Stimulated activated CD8-positive, alpha-beta memory T cell treated with anti-CD3 and anti-CD28 coated beads, Interleukin-4, amount 100 ng/mL, for 48 hours (primary cell): ENCODE results near the gene UGT3A1.
"Not testable (repeated sequence)": the region's sequence is repeated elsewhere in the genome, so short reads cannot be mapped to it uniquely, and the experiment has no call there.

Experiments
- DNase-seq: peaks from one replicate; pipeline ENCODE4 v3.0.0-alpha.2; 2020

Gene UGT3A1, protein sequence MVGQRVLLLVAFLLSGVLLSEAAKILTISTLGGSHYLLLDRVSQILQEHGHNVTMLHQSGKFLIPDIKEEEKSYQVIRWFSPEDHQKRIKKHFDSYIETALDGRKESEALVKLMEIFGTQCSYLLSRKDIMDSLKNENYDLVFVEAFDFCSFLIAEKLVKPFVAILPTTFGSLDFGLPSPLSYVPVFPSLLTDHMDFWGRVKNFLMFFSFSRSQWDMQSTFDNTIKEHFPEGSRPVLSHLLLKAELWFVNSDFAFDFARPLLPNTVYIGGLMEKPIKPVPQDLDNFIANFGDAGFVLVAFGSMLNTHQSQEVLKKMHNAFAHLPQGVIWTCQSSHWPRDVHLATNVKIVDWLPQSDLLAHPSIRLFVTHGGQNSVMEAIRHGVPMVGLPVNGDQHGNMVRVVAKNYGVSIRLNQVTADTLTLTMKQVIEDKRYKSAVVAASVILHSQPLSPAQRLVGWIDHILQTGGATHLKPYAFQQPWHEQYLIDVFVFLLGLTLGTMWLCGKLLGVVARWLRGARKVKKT

DNA sequence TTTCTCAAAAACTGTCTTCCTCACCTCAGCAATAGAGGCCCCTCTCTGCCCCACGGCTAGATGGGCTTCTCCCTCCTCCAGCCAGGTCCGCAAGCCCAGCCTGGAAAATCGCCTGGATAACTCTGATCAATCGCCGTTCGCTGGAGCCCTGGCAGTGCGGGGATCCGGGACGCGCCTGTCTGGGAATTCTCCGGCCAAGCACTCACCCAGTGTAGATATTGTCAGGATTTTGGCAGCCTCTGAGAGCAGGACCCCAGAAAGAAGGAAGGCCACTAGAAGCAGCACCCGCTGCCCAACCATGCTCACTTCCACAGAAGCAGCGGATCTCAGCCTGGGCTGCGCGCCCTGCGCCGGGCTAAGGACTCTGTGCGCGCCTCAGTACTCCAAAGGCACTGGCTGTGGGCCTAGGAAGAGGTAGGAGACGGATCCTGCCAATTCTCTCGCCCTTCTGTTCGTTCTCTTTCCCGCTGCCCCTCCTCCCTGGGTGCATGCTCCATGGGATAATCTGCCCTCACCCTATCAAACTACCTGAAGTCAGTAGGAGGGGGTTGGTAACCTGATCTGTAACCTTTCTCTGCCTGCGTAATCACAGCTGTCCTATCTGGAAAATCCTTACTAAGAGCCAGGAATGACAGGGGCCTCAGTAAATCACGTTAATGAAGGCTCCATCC, at the start of gene UGT3A1:
UGT3A1 (minus strand) TSS at position 450 of the 671 bp plus-strand sequence; CDS start at position 300, 150 bp downstream.
- DNase-seq: no peak

DNA sequence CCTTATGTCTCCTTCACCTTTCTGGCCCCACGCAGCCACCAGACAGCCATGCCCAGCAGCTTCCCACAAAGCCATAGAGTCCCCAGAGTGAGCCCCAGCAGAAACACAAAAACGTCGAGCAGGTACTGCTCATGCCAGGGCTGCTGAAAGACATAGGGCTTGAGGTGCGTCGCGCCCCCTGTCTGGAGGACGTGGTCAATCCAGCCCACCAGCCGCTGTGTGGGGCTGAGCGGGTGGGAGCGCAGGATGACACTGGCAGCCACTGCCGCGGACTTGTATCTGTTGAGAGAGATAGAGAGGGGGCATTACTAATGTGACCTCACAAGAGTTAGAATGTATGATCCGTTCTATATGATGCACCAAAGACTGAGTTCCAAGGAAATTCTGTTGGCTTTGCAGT, 44.5 kb upstream of the UGT3A1 start:
- no peak for DNase-seq

DNA sequence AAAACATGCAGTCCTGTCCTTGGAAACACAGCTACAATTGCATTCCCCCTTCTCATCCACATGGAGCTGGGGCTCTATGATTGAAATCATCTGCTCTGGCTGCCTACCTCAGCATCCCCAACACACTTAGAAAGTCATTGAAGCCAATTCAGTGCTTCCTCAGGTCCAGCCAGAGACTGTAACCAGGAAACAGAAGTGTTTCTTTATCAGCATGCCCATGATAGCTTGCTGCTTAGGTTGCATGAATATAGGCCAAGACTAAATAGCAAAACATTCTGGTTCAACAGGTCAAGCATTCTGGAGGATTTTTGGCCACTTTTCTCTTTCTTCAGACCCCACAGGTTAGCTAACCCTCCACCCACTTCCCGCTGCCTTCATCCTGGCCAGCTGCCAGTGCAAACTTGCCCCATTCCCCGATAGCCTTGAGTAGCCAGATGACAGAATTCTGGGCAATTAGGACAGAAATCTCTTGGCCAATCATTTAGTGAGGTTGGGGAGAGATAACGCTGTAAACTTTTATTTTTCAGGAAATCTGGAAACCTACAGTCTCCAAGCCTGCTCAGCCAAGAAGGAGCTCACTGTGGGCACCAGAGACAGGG, 43.4 kb upstream of the UGT3A1 start:
- not testable (repeated sequence) for DNase-seq

DNA sequence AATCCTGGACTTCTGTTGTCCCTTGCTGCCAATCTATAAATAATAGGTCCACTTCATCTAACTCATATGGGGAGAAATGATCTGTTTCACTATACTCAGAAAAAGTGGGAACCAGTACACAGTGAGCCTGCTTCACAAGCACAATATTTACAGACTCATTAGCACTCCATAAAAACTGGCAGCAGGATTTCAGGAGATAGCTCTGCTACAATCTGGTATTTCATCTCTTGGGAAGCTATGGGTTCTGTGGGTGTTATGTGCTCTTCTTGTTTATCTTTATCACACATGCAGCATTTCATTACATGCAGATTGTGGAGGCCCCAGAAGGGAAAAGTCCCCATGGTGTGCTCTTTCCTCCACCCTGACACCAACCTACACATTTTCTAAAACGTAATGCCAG, 42.3 kb upstream of the UGT3A1 start:
- no peak for DNase-seq

DNA sequence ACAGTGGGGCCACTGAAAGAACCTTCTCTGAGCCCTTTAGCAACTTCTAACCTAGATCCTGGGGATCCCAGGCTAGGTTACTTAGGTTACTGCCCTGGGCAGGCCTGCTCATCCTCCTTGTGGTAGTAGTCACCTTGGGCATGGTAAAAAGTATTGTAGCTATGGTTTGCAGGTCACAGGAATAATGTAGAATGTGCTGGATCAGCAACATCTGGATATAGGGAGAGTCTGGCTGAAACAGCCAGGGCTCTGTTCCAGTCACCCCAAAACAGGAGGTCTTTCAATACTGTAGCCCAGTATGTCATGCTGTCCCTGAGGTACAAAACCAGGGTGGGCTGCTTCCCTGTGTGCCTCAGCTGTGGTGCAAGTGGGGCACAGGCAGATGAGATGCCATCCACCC, 41.9 kb upstream of the UGT3A1 start:
- DNase-seq: no peak

DNA sequence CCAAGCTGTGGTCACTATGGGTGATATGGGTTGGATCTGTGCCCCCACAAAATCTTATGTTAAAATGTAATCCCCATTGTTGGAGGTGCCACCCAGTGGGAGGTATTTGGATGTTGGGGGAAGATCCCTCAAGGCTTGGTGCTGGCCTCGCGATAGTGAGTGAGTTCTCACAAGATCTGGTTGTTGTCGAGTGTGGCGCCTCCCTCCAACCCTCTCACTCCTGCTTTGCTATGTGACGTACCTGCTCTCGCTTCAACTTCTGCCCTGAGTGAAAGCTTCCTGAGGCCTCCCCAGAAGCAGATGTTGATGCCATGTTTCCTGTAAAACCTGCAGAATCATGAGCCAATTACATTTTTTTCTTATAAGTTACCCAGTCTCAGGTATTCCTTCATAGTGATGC, 40.0 kb upstream of the UGT3A1 start:
- no peak for DNase-seq

DNA sequence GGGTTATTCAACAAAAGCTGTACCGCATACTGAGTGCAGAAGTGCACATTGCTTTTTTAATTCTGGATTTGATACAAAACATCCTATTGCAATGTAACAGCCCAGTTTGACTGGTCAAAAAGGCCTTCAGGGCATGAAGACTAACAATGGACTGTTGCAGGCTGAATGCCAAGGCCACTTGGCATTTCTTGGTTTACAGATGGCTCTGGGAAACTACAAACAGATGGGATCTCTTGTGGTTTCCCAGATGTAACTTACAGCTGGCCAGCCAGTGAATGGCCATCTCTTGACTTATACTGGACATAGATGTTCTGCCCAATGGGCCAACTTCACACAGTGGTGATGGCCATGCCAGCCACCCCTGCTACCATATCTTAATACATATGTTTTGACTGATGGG, 38.7 kb upstream of the UGT3A1 start:
- no peak for DNase-seq

DNA sequence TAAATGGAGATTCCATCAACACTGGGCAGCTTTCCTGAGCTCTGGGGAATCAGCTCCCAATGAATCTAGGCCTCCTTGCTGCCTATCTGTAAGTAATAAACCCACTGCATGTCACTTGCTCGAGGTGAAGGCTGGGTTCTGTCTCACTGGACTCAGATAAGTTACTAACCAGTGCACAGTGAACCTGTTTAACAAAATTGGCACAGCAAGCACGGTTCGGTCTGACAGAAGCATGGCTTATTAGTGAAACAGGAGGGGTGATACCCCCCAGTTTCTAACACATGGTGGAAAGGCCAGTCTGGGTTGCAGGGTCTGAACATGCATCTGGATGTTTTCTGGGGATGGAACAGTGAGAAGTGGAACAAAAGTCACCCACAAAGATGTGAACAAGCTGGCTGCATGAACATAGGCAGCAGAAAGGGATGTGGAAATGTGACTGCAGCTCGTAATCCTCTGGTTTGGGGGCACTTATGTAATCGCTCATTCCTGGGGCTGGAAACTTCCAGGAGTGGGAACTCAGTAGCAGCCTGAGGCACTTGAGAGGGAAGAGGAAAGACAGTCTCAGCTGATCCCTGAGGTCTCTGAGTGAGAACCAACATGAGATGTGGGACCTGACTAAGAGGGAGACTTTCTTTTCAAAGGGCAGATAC, 37.8 kb upstream of the UGT3A1 start:
- no peak for DNase-seq

DNA sequence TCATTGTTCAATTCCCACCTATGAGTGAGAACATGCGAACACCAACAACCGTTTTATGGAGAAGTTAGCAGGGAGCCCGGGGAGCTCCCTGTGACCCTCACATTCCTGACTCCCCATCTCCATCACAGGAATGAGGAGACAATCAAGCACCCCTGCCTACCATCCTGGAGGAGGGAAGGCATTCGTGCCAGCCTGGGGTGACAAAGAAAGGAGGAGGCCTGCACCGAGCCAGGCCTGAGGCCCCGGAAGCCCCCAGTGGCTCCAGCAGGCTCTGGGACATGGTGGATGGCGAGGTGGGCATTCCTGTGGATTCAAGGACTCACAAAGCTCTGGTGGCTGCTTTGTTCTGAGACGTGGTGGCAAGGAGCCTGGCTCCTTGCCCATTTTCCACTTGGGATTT, 36.5 kb upstream of the UGT3A1 start:
- no peak for DNase-seq

DNA sequence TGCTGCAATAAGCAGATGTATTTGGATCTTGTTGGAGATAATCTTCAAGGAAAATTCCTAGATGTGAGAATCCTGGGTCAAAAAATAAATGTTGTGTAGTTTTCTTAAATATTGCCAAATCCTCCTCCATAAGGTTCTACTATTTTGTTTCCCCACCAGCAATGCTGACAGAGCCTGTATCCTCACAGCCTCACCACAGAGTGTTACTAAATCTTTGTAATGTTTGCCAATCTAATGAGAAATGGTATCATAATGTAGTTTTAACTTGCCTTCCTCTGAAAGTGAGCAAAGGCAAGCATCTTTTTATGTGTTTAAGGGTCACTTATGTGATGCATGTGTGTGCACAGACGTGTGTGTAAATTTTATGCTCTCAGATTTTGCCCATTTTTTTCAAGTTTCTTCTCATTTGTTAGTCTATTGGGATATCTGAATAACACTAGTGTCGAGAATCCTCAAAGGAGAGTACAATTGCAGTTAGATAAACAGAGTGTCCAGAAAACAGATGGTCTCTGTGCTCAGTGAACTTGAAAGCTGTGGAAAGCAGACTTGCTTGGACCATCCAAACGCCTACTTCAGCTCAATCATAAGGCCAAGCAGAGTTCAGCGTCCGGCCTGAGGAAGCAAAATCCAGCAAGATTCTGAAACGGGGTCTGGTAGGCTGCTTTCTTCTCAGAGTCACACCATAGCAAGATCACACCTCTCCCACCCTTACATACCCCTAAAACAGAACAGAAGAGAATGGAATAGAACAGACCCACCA, 35.7 kb upstream of the UGT3A1 start:
- DNase-seq: no peak

DNA sequence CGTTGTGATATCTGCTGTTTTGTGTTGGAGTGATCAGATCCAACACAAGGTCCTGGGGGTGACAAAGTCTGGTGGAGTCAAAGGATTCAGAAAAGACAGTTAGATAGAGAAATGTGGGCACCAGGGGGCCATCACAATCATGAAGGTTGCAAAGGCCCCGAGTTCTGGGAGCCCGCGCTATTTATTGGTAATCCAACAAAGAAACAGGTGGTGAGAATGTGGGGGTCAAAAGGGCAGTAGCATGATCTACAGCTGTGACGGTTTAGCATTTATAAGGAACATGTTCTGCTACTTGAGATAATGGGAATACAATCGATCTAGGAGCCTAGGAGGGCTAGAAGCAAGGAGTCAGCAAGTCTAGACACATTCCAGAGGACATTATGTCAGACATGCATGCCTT, 31.1 kb upstream of the UGT3A1 start:
- DNase-seq: not testable (repeated sequence)

DNA sequence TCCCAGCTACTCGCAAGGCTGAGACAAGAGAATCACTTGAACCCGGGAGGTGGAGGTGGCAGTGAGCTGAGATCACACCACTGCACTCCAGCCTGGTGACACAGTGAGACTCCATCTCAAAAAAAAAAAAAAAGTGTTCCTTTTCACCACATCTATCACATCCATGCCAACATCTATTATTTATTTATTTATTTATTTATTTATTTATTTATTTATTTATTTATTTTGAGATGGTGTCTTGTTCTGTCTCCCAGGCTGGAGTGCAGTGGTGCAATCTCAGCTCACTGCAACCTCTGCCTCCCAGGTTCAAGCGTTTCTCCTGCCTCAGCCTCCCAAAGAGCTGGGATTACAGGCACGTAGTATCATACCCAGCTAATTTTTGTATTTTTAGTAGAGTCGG, 28.4 kb upstream of the UGT3A1 start:
- DNase-seq: not testable (repeated sequence)

DNA sequence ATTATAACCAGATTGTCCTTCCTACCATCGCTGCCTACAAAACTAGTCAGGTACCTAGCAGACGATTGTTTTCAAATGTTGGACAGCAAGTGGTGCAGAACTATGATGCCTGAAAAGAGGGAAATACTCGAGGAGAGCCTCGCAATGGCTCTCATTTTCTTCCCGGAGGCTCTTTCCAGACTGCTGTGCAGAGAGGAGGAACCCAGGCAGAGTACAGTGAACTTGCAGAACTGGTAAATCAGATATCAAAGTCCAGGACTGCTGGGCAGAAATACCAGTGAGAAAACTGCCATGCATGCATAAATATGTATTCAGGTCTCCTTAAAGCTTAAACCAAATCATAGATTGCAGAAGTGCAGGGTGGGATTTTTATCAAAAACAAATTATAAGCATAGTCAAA, 26.4 kb upstream of the UGT3A1 start:
- no peak for DNase-seq

DNA sequence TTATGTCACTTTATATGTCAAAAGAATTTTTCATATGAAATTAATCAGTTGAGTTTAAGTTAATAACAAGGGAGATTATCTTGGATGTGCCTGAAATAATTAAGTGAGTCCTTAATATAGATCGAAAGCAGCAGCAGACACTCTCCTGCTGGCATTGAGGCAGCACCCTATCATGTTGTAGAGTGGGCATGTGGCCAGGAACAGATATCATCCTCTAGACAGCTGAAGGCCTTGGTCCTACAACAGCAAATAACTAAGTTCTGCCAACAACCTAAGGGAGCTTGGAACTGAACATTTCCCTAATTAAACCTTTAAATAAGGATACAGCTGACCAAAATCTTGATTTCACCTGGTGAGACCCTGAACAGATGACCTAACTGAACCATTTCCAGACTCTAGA, 25.8 kb upstream of the UGT3A1 start:
- no peak for DNase-seq

DNA sequence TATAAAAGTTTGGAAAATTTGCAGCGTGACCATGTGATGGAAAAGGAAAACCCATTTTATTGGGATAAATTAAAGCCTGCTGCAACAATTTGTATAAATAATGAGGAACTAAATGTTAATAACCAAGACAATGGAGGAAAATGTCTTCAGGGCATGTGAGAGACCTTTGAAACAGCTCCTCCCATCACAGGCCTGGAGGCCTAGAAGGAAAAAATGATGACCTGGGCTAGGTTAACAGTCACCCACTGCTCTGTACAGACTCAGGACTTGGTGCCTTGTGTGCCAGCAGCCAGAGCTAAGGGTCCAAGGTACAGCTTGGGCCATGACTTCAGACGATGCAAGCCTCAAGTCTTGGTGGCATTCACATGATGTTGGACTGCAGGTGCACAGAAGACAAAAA, 22.0 kb upstream of the UGT3A1 start:
- no peak for DNase-seq

DNA sequence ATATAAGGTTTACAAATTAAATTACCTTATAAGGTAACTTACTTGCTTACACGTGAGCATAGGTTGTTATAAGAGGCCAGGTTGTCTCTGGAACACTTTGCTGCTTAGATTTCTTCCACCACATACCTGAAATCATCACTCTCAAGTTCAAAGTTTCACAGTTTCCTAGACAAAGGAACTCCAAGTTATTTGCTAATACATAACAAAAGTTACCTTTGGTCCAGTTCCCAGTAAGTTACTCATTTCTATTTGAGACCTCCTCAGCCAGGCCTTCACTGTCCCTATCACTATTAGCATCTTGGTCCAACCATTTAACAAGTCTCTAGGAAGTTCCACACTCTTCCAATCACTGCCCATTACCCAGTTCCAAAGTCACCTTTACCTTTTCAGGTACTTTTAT, 18.5 kb upstream of the UGT3A1 start:
- no peak for DNase-seq

DNA sequence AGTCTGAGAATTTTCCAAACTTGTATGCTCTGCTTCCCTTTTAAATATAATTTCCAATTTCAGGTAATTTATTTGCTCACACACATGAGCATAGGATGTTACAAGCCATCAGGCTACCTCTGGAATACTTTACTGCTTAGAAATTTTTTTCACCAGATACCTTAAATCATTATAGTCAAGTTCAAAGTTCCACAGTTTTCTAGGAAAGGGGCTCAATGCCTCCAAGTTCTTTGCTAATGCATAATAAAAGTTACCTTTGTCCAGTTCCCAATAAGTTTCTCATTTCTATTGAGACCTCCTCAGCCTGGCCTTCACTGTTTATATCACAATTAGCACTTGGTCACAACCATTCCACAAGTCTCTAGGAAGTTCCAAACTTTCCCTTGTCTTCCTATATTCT, 16.2 kb upstream of the UGT3A1 start:
- no peak for DNase-seq

DNA sequence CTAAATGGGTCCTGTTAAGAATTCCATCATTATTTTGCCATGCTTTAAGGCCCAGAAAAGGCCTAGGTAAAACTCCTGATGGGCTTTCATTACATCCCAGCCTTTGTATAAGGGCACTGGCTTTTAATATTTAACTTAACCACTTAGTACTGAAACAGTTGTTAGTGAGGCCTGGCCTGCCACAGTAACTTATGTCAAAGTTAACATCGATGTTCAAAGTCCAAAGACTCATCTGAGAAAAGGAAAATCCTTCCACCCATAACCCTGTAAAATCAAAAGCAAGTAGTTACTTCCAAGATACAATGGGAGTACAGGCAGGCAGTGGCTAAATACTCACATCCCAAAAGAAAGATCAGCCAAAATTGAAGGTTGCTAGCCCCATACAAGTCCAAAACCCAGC, 15.0 kb upstream of the UGT3A1 start:
- DNase-seq: no peak

DNA sequence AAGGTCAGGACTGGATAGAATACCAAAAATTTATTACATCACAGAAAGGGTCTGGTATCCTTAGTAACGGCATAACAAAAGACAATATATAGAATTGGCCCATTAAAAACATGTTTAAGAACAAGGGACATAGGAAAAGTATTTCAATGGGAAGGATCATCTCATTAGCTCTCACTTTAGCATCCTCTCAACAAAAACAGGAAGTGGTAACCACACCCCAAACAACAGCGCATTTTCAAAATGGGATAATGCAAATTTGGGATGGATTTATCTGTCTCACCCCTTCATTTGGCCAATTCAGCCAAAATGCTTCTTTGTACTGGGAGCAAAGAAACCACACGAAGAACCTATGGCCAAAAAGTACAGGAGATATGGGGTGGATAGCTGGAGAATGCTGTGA, 9.8 kb upstream of the UGT3A1 start:
- DNase-seq: no peak

DNA sequence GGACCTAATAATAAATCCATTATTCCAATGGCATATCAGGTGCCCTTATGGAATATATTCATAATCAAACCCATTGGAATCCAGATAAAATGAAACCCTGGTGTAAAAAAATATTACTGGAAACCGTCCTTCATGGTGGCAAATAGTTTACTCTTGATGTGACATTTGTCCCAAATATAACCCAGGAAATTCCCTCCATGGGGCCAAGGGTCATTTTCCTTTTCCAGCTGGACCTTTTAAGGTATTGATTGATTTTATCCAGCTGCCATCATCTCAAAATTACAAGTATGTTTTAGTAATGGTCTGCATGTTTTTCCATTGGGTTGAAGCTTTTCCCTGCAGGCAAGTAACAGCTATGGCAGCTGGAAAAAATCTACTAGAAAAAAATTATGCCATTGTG, 8.4 kb upstream of the UGT3A1 start:
- no peak for DNase-seq

DNA sequence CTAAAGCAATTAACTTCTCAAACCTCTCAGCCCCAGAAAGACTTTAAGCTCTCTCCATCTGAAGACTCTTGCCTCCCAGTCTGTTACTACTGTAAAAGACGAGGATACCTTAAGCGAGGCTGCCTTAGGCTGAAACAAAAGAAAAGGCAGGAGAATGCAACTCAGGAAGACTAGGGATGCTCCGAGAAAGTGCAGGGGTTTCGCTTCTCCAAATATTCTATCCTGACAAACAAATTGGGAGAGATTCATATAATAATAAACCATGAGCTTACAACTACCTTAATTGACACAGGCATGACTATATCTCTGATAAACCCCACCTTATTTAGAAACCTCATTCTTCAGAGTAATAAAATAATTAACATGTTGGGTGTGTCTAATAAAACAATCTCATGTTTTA, 4.9 kb upstream of the UGT3A1 start:
- no peak for DNase-seq

DNA sequence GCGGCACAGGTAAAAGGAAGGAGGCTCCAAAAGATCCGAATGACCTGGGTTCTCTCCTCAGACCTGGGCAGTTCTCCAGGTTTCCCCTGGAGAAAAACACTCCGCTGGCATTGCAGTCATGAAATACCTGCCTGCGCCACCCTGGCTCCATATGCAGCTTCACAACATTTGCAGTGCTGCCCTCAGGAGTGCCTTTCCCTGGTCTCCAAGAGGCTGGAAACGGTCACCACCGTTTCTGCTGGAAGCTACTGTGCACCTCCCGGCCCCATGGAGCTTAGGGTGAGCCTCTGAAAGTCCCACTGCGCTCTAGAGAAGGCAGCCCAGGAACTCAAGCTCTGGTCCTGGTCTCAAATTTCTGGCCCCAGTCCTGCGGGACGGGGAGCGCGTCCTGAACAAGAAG, 670 bp downstream of the UGT3A1 start:
- no peak for DNase-seq

DNA sequence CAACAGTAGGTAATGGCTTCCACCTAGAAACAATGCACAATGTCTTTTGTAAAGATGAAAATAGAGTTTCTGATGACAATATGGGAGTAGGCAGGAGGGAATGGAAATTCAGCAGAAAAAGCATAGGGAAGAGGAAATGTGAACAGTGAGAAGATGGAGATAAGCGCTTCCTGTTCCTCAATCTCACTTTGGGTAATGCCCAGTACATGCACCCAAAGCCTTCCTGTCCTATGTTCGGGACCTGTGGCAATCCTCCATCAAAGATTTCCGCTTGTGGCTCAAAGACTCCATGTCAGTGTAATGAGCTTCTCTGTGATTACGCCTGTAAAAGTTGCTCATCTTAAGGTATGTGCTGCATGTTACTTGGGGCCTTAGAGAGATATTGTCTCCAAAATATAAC, 2.7 kb downstream of the UGT3A1 start:
- no peak for DNase-seq
